ENCODE measurements around the gene RUVBL1. TPM values are rescaled to one million over a fixed set of nuclear protein-coding genes. Genes with fewer than 3 reads are reported as not detected.
A peak's percentile ranks its signal among the peaks of the same experiment; 100 is the strongest.

Gene RUVBL1
- total and polyA plus RNA-seq, 4 donors, result 13.3 to 23.1 (median 13.9) TPM

DNA sequence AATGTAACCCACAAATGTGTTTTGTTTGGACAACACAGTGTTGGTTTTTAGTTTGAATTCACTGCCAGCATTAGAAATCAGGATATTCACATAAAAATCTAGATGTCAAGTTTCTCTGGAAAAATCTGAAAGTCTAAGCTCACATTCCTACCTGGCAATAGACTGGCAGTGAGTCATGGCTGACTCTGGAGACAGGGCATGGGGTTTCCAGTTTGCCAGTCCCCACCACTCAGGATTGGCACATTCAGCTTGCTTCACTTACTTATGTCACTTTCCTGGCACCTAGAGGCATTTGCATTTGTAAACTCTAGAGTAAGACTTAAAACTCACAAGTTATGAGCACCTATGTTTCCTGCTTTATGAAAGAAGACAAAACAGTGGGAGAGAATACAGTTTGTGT is 90.5 kb downstream of the RUVBL1 start:
- Histone ChIP-seq H3K9me3 (ENCODE audit: control insufficient read depth in 4 of 4, low read length in 3 of 4) (no peaks in the 10 kb centered on the region), H3K4me1 (ENCODE audit: control insufficient read depth in 4 of 4, insufficient read depth in 4 of 4, low read length in 3 of 4) (peaks cover 0 to 3% (median 0%) of the 10 kb centered on the region in 4 donors), H3K27me3 (ENCODE audit: control insufficient read depth in 4 of 4, insufficient read depth in 4 of 4, low read length in 3 of 4) (no peaks in the 10 kb centered on the region), H3K36me3 (ENCODE audit: control insufficient read depth in 4 of 4, insufficient read depth in 3 of 4, low read depth in 1 of 4, low read length in 3 of 4) (no peaks in the 10 kb centered on the region), H3K4me3 (ENCODE audit: low read depth in 1 of 3, low read length in 3 of 3) (no peak overlapping the region), H3K9ac (ENCODE audit: low read depth in 1 of 2, low read length in 2 of 2) (no peak overlapping the region), H3K27ac (ENCODE audit: low read depth in 1 of 2, low read length in 2 of 2) (no peak overlapping the region)
- no peak for DNase-seq (ENCODE audit: low spot score)
- no peak for TF ChIP-seq RAD21 (IDR thresholded peaks at IDR 0.05)
- TF ChIP-seq EGR1 (IDR thresholded peaks at IDR 0.05; ENCODE audit: low read depth in 2 of 2), result no peak
- no peak for TF ChIP-seq ZBTB33 (IDR thresholded peaks at IDR 0.05)
- TF ChIP-seq REST (IDR thresholded peaks at IDR 0.05), result no peak
- TF ChIP-seq JUND (IDR thresholded peaks at IDR 0.05), result peak in 1 of 2 donors; percentile 59
- TF ChIP-seq GABPA (IDR thresholded peaks at IDR 0.05 in 1 of 2, conservative IDR thresholded peaks at IDR 0.05 in 1 of 2), result no peak
- TF ChIP-seq, protein P1, sequence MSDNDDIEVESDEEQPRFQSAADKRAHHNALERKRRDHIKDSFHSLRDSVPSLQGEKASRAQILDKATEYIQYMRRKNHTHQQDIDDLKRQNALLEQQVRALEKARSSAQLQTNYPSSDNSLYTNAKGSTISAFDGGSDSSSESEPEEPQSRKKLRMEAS (IDR thresholded peaks at IDR 0.05), result no peak
- TF ChIP-seq HNF4A (conservative IDR thresholded peaks at IDR 0.05), result peak in 1 of 2 donors; percentile 16
- no peak for TF ChIP-seq FOXA2 (IDR thresholded peaks at IDR 0.05)
- no peak for TF ChIP-seq SP1 (IDR thresholded peaks at IDR 0.05)
- TF ChIP-seq TAF1 (conservative IDR thresholded peaks at IDR 0.05), result no peak
- TF ChIP-seq YY1 (IDR thresholded peaks at IDR 0.05), result peak; percentile 41
- no peak for TF ChIP-seq HNF4G (IDR thresholded peaks at IDR 0.05)
- no peak for TF ChIP-seq NR2F2 (IDR thresholded peaks at IDR 0.05)
- no peak for TF ChIP-seq CTCF (IDR thresholded peaks at IDR 0.05; ENCODE audit: low read depth, low read length, missing input control)
- peak; percentile 6 to 21 for TF ChIP-seq RXRA (IDR thresholded peaks at IDR 0.05)
- TF ChIP-seq FOXA1 (IDR thresholded peaks at IDR 0.05), result no peak
- TF ChIP-seq, protein P2, sequence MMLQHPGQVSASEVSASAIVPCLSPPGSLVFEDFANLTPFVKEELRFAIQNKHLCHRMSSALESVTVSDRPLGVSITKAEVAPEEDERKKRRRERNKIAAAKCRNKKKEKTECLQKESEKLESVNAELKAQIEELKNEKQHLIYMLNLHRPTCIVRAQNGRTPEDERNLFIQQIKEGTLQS (IDR thresholded peaks at IDR 0.05), result no peak

Small RNA genes within 50 kb of the gene (small RNA-seq; reads per million reads assigned to genes)
- gene RNU2-37P, result not detected
- gene RNU6-823P, result not detected

Other genes with a start within 250 kb of the RUVBL1 start
- gene KBTBD12, start 208.6 kb downstream of the RUVBL1 start, total RNA-seq, result under 1 TPM; 0.08 to 0.89 TPM
- gene KBTBD12, start 208.6 kb downstream of the RUVBL1 start, polyA plus RNA-seq, result under 1 TPM in 1 of 2 donors, not detected in 1; 0.02 TPM
- gene SEC61A1, start 71.4 kb downstream of the RUVBL1 start, total RNA-seq, result 100 to 1,000 TPM in 1 of 2 donors, 10 to 100 TPM in 1; 80.4 to 295 TPM
- 100 to 1,000 TPM in 1 of 2 donors, 10 to 100 TPM in 1; 90.8 to 203 TPM for gene SEC61A1, start 71.4 kb downstream of the RUVBL1 start, polyA plus RNA-seq
- 10 to 100 TPM in 1 of 2 donors, 1 to 10 TPM in 1; 8.4 to 11.6 TPM for gene EEFSEC, start 29.7 kb upstream of the RUVBL1 start, total RNA-seq
- gene EEFSEC, start 29.7 kb upstream of the RUVBL1 start, polyA plus RNA-seq, result 10 to 100 TPM in 1 of 2 donors, 1 to 10 TPM in 1; 9.7 to 13.1 TPM

All from liver (tissue), 10 donors.